ENCODE measurements around the gene TNS3.

- no peak for TF ChIP-seq CTCF (conservative IDR thresholded peaks at IDR 0.05)
- no peak for TF ChIP-seq EZH2 (IDR thresholded peaks at IDR 0.05; ENCODE audit: low read depth)
Observed at GRCh38 chr7:47416492-47417480, 165.1 kb downstream of the TNS3 start.
